DOHH2 (cell line): Measurements from ENCODE around the gene CCDC158.

Experiments
- CTCF ChIP-seq: fragments of 200-600 bp; sonication (generic); IDR thresholded peaks from one replicate; pipeline ENCODE4 v1.5.1; 2014; ENCODE audit warnings: antibody characterized with exemption, mild to moderate bottlenecking, low read depth, low read length; ENCODE audit not compliant: poor library complexity, severe bottlenecking
- EZH2phosphoT487 ChIP-seq: fragments of 200-600 bp; sonication (generic); IDR thresholded peaks from 2 replicates; pipeline ENCODE4 v1.6.1; 2017; ENCODE audit warnings: borderline replicate concordance, mild to moderate bottlenecking, antibody characterized with exemption, low read length, moderate library complexity, mixed read lengths

GRCh38 chr4:76463568-76463967 is 42.6 kb upstream of the CCDC158 start:
- TF ChIP-seq CTCF, result no peak
- no peak for TF ChIP-seq EZH2phosphoT487
